NCI-H2227 (cell line): ENCODE measurements around the gene ERGIC1.
"Not testable (repeated sequence)": the region's sequence is repeated elsewhere in the genome, so short reads cannot be mapped to it uniquely, and the experiment has no call there.

ENCODE experiments used
- DNase-seq: peaks from one replicate; lab custom pipeline; 2025; ENCODE audit not compliant: unreplicated experiment; lab: John Stamatoyannopoulos, UW

Gene ERGIC1

DNA sequence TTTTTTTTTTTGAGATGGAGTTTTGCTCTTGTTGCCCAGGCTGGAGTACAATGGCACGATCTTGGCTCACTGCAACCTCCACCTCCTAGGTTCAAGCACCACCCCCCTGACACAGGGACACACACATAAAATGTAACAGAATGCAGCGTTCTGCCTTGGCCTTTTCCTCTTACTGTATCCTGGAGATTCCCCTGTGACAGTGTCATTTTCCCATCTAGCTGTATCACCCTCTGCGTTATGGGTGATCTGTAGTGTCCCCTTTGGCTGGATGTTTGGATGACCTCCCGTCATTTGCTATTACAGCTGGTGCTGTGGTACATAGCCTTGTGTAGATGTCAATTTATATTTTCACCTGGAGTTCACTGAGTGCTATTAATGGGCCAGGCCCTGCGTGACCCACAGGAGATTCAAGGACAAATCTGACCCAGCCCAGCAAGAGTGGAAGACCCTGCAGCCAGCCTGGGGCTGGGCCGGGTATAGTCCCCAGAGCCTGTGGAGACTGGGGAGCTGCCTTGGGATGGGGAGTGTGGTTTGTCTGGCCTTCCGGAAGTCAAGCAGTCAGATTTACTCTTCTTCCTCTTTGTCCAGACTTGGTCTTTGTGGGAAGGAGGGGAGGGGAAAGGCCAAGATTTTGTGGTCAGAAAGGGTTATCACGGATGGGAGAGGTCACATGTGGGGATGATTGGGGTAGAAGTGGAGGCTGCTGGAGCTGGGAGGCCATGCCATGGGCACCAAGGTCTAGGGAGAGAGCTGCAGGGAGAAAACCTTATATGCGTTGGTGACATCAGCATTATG, 43.6 kb downstream of the ERGIC1 start:
- DNase-seq = no peak

DNA sequence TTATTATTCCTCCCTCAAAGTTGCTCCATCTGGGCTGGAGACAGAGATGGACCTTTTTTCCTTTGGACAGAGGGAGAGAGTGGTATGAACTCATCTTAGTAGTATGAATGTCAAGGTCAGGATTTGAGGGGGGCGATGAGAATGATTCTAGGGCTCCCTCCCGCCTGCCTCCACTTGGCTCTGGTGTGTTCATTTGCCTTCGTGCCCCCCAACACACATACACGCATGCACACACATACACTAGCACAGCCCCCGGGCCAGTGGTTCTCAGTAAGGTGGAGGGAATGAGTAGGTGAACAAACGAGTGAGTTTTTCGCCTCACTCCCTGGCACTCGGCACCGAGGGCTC, 44.5 kb downstream of the ERGIC1 start:
- DNase-seq = no peak

- DNase-seq = no peak
These were observed 45.1 kb downstream of the ERGIC1 start for GRCh38 chr5:172878933-172879752.

GRCh38 chr5:172881691-172882370, 47.8 kb downstream of the ERGIC1 start:
- no peak for DNase-seq

- DNase-seq = no peak
These were observed 49.0 kb downstream of the ERGIC1 start for GRCh38 chr5:172883066-172883465.

- DNase-seq = no peak
These were observed 51.7 kb downstream of the ERGIC1 start for GRCh38 chr5:172885597-172886340.

DNA sequence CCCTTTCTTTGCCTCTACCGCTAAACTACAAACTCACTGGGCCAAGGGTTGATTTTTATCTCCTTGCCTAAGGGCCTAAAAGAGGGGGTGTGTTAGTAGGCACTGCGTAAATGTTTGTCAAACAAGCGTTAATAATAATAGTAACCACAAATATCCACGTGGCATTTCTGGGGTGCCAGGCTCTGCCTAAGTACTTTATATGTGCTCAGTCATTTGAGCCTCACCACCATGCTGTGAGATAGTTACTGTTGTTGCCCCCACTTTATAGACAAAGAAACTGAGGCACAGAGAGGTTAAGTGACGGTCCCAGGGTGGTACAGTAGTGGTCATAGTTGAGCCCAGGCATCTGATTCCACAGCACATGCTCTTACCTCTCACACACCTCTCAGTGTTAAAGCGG, 52.4 kb downstream of the ERGIC1 start:
- no peak for DNase-seq

- no peak for DNase-seq
These were observed 53.0 kb downstream of the ERGIC1 start for GRCh38 chr5:172886974-172887501.

GRCh38 chr5:172887692-172888091, 53.6 kb downstream of the ERGIC1 start:
- no peak for DNase-seq

DNA sequence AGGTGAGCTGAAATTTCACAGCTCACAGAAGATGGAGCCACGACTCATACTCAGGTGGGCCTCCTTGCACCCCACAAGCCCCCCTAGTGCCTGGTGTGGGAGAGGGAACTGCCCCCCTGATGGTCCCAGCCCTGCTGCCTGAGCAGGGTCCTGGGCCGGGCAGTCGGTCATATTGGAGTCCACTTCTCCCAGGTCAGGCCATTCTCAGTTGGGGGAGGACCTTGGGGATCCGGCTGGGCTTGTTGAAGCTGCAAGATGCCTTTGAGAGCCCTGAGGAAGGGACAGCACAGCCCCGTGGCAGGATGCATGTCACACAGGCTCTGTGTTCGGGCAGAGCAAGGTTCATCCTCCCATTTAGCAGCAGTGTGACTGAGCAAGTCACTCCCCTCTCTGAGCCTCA, 56.6 kb downstream of the ERGIC1 start:
- DNase-seq = no peak

DNA sequence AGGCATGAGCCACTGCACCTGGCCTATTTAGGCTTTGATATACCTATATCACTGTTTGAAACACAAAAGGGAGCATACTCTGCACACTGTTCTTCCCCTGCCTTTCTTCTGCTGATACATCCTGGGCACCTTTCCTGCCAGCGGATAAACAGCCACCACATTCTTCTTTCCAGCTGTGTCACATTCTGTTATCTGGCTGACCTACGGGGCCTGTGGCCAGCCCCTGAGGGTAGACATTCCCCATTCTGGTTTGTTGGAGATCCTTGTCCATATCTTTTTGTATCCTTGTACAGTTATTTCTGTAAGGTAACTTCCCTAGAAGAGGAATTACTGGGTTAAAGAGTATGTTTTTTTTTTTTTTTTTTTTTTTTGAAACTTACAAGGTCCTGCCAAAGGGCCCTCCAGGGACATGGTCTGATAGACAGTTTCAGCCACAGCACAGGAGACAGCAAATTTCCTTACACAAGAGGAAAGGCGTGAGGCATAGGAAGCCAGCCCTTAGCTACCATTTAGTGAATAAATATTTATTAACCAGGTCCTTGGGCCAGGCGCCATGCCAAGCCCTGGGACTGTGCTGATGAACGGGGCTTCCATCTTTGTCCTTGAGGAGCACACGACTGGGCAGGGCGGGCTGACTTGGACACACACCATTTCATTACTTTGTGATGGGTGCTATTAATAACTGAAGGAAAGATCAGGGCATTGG, 57.8 kb downstream of the ERGIC1 start:
- no peak for DNase-seq

DNA sequence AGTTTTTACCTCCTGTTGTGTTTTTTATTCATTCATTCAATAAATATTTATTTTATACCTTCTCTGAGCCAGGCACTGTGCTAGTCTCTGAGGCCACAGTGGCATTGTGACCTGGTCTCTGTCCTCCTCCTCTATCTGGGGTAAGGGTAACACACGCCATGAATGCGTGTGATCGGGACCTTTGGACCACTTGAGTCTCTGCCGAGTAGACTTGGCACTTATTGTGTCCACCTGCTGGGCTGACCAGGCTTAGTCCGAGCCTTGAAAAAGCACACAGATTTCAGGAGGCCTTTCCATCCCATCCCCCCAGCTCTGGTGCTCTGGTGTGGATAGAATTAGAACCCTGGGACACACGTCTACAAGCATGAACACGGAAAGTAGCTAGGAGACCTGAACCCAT, 58.7 kb downstream of the ERGIC1 start:
- no peak for DNase-seq

- DNase-seq = no peak
These were observed 60.8 kb downstream of the ERGIC1 start for GRCh38 chr5:172894767-172895388.

- no peak for DNase-seq
These were observed 61.5 kb downstream of the ERGIC1 start for GRCh38 chr5:172895549-172895948.

- no peak for DNase-seq
These were observed 62.4 kb downstream of the ERGIC1 start for GRCh38 chr5:172896465-172896864.

DNA sequence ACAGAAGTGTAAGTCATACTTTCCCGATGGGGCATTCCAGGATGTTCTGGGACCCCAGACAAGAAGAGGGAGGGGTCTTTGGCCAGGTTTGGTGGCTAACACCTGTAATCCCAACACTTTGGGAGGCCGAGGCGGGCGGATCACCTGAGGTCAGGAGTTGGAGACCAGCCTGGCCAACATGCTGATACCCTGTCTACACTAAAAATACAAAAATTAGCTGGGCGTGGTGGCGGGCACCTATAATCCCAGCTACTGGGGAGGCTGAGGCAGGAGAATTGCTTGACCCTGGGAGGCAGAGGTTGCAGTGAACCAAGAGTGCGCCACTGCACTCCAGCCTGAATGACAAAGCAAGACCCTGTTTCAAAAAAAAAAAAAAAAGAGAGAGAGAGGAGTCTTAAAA, 63.0 kb downstream of the ERGIC1 start:
- not testable (repeated sequence) for DNase-seq

DNA sequence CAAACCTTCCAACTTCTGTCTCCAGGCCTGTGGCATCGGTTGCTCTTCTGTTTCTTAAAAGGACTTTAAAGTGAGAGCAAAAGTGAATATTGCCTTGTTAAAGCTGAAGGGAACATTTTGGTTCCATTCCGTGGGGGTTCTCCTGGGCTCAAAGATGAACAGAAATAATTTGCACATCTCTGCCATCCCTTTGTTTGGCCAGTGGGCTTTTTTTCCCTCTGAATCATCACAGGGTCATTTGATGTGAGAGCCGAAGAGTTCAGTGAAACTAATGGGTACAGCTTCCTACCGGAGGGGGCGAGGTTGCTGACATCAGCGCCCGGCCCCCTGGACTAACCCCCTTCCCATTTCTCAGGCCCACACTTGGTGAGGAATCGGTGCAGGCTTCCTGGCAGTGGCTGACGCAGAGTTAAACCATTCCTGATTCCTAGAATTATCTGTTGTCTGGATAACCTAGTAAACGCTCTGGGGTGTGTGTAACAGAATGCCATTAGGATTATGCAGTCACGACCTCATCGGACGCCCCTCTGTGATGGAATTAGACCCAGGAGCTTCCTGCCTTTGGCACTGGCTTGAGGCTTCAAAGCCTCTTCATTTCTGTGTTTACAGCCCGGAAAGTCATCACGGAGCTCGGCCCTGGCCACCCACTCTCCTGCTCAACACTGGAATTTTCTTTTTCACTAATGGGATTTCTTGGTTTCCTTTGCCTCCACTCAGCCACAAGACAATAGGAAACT, 63.6 kb downstream of the ERGIC1 start:
- DNase-seq = no peak

- no peak for DNase-seq
These were observed 64.3 kb downstream of the ERGIC1 start for GRCh38 chr5:172898218-172898842.
